RPMI8226 (cell line): ENCODE results near the gene SLC5A10.
"Not testable (repeated sequence)": the region's sequence is repeated elsewhere in the genome, so short reads cannot be mapped to it uniquely, and the experiment has no call there.

ENCODE experiments used
- DNase-seq: peaks from one replicate; pipeline ENCODE4 v3.0.0-alpha.2; 2015

SLC5A10 gene

GRCh38 chr17:19047510-19047909, 95.5 kb downstream of the SLC5A10 start:
- DNase-seq: not testable (repeated sequence)

- not testable (repeated sequence) for DNase-seq
Observed at GRCh38 chr17:19048826-19049225, 96.9 kb downstream of the SLC5A10 start.

GRCh38 chr17:19055447-19055846, 103.5 kb downstream of the SLC5A10 start:
- DNase-seq: not testable (repeated sequence)

- not testable (repeated sequence) for DNase-seq
Observed at GRCh38 chr17:19062009-19062717, 110.2 kb downstream of the SLC5A10 start.

GRCh38 chr17:19062718-19063325, 110.9 kb downstream of the SLC5A10 start:
- DNase-seq: not testable (repeated sequence)

GRCh38 chr17:19063326-19063956, 111.5 kb downstream of the SLC5A10 start:
- not testable (repeated sequence) for DNase-seq

GRCh38 chr17:19064378-19064777, 112.4 kb downstream of the SLC5A10 start:
- not testable (repeated sequence) for DNase-seq

- not testable (repeated sequence) for DNase-seq
Observed at GRCh38 chr17:19070318-19071168, 118.6 kb downstream of the SLC5A10 start.
